Lower lobe of right lung (tissue), 2 donors: Measurements from ENCODE around the gene RETREG2. TPM values are rescaled to one million over a fixed set of nuclear protein-coding genes. Genes with fewer than 3 reads are reported as not detected.
A peak's percentile ranks its signal among the peaks of the same experiment; 100 is the strongest.

Experiments used
- ATAC-seq, 2 donors: fragments of 200-7000 bp; cut with Tn5 transposase; one replicate each; pipeline ENCODE4 v1.9.1; 2020 to 2022; ENCODE audit warnings: mild to moderate bottlenecking in 2 of 2, moderate library complexity in 2 of 2
- DNase-seq: peaks from one replicate; pipeline ENCODE4 v3.0.0-alpha.2; 2020
- H3K27ac ChIP-seq: fragments of 200-600 bp; one replicate; pipeline ENCODE4 v1.8.0; 2022
- H3K27me3 ChIP-seq: fragments of 200-600 bp; one replicate; pipeline ENCODE4 v1.8.0; 2022; ENCODE audit warnings: low read depth
- H3K36me3 ChIP-seq: fragments of 200-600 bp; one replicate; pipeline ENCODE4 v1.8.0; 2022; ENCODE audit warnings: mild to moderate bottlenecking
- H3K4me1 ChIP-seq: fragments of 200-600 bp; one replicate; pipeline ENCODE4 v1.8.0; 2022
- H3K4me3 ChIP-seq: fragments of 200-600 bp; one replicate; pipeline ENCODE4 v1.8.0; 2022; ENCODE audit warnings: mild to moderate bottlenecking
- H3K9me3 ChIP-seq: fragments of 200-600 bp; one replicate; pipeline ENCODE4 v1.8.0; 2022
- intact Hi-C: fragments of 100-400 bp; cut with DNase I; formaldehyde crosslinking; loops from one replicate; pipeline ENCODE4 v1.11.0; 2022
- total RNA-seq: library from RNA; stranded (reverse); fragmentation: NEBNext Ultra II Directional; extraction: Animal tissue kit (Norgen Biotek cat#: 25700); gene quantifications from one replicate; pipeline ENCODE4 v1.2.1, GENCODE V29; 2021
- TF ChIP-seq, protein P1 (sequence below): fragments of 200-600 bp; IDR thresholded peaks from one replicate; pipeline ENCODE4 v1.8.0; 2022; ENCODE audit warnings: antibody characterized with exemption, mild to moderate bottlenecking
- donor health status: DM: no; HTN: yes; CAD: no; lungs with severe emphysema.

Gene RETREG2
- total RNA-seq, 1 donor from 2014 or later: 82.3 TPM

DNA sequence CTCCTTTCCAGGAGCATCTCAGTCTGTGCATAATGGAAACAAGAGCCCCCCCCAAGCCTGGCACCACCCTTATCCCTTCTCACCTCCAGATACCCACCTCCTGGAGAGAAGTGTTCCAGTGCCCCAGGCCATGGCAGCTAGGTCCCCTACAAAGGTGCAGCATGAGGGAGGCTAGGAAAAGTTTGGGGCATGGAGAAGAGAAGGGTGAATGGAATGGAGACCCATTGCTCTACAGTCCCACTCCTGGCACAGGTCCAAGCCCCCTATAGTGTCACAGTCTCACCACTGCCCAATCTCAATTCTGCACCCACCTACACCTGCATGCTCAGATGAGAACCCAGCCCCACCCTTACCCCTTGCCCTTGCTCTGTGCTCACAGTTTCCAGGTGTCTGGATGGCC, 9.1 kb upstream of the RETREG2 start:
- Histone ChIP-seq H3K9me3 (no peaks in the 10 kb centered on the region), H3K4me3 (no peak overlapping the region), H3K27me3 (no peaks in the 10 kb centered on the region), H3K36me3 (peaks cover 22% of the 10 kb centered on the region), H3K27ac (no peak overlapping the region), H3K4me1 (peaks cover 13% of the 10 kb centered on the region)
- intact Hi-C loops: no loop called here
- no peak for DNase-seq
- TF ChIP-seq, protein P1, sequence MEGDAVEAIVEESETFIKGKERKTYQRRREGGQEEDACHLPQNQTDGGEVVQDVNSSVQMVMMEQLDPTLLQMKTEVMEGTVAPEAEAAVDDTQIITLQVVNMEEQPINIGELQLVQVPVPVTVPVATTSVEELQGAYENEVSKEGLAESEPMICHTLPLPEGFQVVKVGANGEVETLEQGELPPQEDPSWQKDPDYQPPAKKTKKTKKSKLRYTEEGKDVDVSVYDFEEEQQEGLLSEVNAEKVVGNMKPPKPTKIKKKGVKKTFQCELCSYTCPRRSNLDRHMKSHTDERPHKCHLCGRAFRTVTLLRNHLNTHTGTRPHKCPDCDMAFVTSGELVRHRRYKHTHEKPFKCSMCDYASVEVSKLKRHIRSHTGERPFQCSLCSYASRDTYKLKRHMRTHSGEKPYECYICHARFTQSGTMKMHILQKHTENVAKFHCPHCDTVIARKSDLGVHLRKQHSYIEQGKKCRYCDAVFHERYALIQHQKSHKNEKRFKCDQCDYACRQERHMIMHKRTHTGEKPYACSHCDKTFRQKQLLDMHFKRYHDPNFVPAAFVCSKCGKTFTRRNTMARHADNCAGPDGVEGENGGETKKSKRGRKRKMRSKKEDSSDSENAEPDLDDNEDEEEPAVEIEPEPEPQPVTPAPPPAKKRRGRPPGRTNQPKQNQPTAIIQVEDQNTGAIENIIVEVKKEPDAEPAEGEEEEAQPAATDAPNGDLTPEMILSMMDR: no peak
- no peak for ATAC-seq

DNA sequence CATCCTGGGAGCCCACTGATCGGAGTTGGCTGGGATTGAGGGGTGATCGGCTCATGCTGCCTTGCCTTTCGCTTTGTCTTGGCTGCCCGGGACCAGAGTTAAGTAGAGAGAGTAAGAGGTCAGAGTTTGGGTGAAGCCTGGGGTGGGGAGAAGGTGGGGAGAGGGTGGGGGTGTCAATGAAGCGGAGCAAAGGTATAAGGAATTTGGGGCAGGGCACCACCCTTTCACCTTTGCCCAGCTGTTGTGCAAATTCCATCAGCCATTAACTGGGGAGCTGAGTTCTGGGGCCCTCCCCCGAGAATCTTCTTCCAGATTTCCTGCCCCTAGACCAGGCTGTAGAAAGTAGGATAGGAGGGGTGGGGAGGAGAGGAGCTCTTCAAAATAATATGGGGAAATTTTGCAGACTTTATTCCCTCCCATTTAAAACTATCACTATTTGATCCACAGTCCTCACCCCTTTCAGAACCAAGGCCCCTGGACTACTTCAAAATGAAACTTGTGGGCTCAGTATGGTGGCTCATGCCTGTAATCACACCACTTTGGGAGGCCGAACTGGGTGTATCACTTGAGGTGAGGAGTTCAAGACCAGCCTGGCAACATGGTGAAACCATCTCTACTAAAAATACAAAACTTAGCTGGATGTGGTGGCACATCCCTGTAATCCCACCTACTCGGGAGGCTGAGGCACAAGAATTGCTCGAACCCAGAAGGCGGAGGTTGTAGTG, 8.0 kb upstream of the RETREG2 start, which contains the start of gene SLC23A3:
Gene SLC23A3, minus strand, starts transcription at position 100 of the 725 bp plus-strand sequence. Its CDS starts 45 bp downstream, at position 55.
- Histone ChIP-seq H3K36me3 (peaks cover 34% of the 10 kb centered on the region), H3K4me1 (peaks cover 22% of the 10 kb centered on the region), H3K27ac (no peak within 1 kb of the TSS), H3K9me3 (no peaks in the 10 kb centered on the region), H3K4me3 (no peak within 1 kb of the TSS), H3K27me3 (no peaks in the 10 kb centered on the region)
- DNase-seq (no peak), ATAC-seq (no peak)
- intact Hi-C loops: no loop called here
- TF ChIP-seq, protein P1: no peak

DNA sequence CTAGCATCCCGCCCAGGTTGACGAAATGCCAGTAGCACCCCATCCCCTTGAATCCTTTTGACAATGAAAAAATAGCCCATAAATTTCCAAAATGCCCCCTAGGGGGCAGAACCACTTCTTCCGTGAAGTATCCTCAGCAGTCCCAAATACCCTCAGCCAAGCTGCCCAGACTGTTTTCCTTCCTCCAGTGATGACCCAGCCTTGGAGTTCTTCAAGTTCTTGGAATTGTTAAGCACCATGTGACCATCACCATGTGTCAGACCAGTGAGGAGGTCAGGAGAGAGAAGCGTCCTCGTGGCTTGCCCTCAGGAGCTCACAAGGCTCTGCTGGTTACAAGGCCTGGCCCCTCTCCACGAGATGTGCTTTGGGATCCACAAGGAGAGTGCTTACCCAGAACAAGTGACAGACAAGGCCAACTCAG, 6.8 kb upstream of the RETREG2 start:
- Histone ChIP-seq H3K27ac (peak overlapping the region; percentile 49), H3K9me3 (no peaks in the 10 kb centered on the region), H3K4me3 (no peak overlapping the region), H3K36me3 (peaks cover 42% of the 10 kb centered on the region), H3K4me1 (peaks cover 33% of the 10 kb centered on the region), H3K27me3 (no peaks in the 10 kb centered on the region)
- intact Hi-C loops: no loop called here
- TF ChIP-seq, protein P1: peak; percentile 70
- ATAC-seq (peak; percentile 67), DNase-seq (no peak)

GRCh38 chr2:219172231-219173154, 5.6 kb upstream of the RETREG2 start:
- DNase-seq (no peak), ATAC-seq (no peak)
- Histone ChIP-seq H3K36me3 (peaks cover 42% of the 10 kb centered on the region), H3K9me3 (no peaks in the 10 kb centered on the region), H3K27ac (no peak overlapping the region), H3K27me3 (no peaks in the 10 kb centered on the region), H3K4me3 (no peak overlapping the region), H3K4me1 (peaks cover 35% of the 10 kb centered on the region)
- TF ChIP-seq, protein P1: no peak
- intact Hi-C loops: no loop called here

DNA sequence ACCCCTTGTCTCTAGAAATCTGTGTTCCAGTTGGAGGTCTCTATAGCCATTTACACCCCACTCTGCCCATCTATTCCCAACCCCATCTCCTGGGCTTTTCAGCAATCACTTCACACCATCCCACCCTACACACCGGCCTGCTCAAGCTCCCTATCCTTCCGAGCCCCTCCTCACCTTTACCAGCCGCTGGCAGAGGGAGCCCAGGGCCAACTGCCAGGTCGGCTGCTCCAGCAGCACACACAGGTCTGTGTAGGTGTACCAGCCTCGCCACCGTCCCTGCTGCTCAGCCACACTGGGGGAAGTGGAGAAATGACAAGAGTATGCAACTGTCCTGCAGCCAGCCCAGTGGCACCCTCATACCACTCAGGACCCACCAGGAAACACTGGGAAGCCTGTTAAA, 4.9 kb upstream of the RETREG2 start:
- ATAC-seq: no peak
- H3K4me1 ChIP-seq: peaks cover 35% of the 10 kb centered on the region
- peaks cover 42% of the 10 kb centered on the region for H3K36me3 ChIP-seq
- H3K27ac ChIP-seq: no peak overlapping the region
- H3K4me3 ChIP-seq: no peak overlapping the region
- H3K9me3 ChIP-seq: no peaks in the 10 kb centered on the region
- no peak for DNase-seq
- TF ChIP-seq, protein P1: no peak
- intact Hi-C loops: no loop called here
- no peaks in the 10 kb centered on the region for H3K27me3 ChIP-seq
